GM12873 (cell line): ENCODE data around the gene LRRC1.

Source experiments
- CTCF ChIP-seq: IDR thresholded peaks from 2 replicates; pipeline ENCODE4 v1.5.1; 2012; ENCODE audit warnings: low read depth, mild to moderate bottlenecking, moderate library complexity, low read length, control low read depth; ENCODE audit not compliant: insufficient read depth; ENCODE audit errors: missing control alignments

Gene LRRC1

GRCh38 chr6:53938810-53939209, 144.0 kb downstream of the LRRC1 start:
- no peak for TF ChIP-seq CTCF

DNA sequence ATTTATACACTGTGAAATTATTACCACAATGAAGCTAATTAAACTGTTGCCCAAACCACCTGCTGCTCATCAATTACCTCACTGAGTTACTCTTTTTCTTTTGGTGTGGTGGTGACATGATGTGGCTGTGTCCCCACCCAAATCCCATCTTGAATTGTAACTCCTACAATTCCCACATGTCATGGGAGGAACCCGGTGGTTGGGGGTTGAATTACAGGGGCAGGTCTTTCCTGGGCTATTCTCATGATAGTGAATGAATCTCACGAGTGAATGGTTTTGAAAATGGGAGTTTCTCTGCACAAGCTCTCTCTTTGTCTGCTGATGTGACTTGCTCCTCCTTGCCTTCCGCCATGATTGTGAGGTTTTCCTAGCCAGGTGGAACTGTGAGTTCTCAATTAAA, 145.0 kb downstream of the LRRC1 start:
- TF ChIP-seq CTCF, result no peak

DNA sequence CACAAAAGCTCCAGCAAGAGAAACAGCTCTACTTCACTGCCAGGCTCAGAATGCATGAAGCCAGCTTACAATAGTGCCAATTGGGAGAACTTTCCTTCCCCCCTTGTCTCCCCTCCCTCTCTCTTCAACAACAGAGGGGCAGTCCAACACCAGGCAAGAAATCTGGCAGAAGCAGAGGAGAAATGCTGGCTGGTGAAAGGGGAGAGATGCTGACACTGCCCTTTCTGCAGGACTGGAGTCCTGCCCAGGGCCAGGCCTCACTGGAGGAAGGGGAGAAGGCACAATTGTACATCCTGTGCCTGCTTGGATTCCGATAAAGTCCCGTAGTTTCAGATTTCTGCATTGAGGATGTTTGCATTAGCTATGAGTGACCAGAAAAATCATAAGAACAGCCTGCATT, 148.6 kb downstream of the LRRC1 start:
- TF ChIP-seq CTCF, result no peak

DNA sequence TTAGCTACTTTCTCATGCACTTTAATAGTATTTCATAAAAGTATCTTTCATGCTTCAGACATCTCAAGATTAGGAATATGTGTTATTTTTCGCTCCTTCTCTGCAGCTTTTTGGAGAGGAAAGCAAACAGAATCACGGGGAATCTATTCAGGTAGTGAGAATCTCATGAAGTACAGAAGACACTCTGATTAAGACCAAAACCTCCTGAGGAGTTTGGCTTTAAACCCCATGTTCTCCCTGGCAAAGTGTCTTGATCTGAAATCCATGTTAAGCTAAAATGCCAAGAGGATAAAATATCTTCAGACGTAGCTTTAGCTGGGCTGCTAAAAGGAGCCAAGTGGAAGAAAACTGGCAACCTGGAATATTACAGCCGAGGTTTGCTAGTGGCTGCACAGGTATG, 149.3 kb downstream of the LRRC1 start:
- TF ChIP-seq CTCF, result no peak

DNA sequence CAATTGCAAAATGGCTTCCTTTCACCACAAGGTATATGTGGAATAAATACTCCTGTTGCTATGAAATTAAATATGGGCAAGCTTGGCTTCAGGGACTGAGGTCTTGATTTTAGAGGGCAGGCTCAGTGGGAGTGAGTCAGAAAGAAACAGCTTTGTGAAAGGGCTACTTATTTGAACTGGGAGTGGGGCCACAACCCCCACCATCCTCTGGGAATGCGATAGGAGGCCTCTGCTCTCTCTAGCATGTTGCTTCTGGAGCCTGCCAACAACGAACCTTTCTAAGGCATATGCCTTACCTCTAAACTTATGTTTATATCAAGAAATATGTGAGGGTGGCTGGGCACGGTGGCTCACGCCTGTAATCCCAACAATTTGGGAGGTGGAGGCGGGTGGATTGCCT, 149.7 kb downstream of the LRRC1 start:
- TF ChIP-seq CTCF, result no peak

DNA sequence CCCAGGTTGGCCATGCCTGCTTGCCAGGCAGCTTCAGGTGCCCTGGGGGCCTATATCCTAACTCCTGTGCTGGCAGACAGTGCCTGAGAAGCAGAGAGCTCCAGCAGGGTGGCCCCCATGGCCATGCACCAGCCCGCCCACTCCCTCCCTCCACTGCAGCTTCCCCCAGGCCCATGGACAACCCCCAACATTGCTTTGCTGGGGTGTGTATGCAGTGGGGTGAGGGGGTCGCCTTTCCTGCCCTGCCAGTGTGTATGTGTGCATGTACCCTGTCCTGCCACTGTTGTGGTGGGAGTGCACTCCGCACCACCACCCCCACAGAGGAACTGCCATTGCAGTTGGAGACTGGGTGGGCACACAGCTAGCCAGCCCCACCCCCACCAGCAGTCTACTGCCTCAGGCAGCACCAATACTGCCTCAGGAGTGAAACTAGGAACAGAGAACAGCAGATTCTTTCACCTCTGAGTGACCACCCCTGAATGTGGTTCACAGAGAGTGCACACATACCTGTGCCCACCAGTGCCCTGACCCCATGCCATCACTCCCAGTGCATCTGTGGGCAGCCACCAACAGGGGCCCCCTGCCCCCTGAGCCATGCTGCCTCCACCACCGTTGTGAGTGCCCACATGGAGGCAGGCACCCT, 151.1 kb downstream of the LRRC1 start:
- no peak for TF ChIP-seq CTCF

DNA sequence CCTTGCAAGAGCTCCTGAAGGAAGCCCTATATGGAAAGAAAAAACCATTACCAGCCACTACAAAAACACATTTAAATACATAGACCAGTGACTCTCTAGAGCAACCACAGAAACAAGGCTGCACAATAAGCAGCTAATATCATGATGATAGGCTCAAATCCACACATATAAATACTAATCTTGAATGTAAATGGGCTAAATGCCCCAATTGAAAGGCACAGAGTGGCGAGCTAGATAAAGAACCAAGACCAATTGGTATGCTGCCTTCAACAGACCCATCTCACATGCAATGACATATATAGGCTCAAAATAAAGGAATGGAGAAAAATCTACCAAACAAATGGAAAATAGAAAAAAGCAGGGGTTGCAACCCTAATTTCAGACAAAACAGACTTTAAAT, 153.0 kb downstream of the LRRC1 start:
- TF ChIP-seq CTCF, result no peak

DNA sequence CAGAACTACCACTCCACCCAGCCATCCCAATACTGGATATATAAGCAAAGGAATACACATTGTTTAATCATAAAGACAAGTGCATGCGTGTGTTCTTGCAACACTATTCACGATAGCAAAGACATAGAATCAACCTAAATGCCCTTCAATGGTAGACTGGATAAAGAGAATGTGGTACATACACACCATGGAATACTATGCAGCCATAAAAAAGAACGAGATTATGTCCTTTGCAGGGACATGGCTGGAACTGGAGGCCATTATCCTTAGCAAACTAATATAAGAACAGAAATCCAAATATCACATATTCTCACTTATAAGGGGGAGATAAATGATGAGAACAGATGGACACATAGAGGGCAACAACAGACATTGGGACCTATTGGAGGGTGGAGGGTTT, 156.6 kb downstream of the LRRC1 start:
- no peak for TF ChIP-seq CTCF
